SKM-1 treated with dmso at 0.1 percent for 144 hours (cell line): Measurements from ENCODE around the gene IL1RN.

Experiments
- DNase-seq: peaks from one replicate; lab custom pipeline; 2025; ENCODE audit not compliant: unreplicated experiment; lab: John Stamatoyannopoulos, UW

IL1RN gene

DNA sequence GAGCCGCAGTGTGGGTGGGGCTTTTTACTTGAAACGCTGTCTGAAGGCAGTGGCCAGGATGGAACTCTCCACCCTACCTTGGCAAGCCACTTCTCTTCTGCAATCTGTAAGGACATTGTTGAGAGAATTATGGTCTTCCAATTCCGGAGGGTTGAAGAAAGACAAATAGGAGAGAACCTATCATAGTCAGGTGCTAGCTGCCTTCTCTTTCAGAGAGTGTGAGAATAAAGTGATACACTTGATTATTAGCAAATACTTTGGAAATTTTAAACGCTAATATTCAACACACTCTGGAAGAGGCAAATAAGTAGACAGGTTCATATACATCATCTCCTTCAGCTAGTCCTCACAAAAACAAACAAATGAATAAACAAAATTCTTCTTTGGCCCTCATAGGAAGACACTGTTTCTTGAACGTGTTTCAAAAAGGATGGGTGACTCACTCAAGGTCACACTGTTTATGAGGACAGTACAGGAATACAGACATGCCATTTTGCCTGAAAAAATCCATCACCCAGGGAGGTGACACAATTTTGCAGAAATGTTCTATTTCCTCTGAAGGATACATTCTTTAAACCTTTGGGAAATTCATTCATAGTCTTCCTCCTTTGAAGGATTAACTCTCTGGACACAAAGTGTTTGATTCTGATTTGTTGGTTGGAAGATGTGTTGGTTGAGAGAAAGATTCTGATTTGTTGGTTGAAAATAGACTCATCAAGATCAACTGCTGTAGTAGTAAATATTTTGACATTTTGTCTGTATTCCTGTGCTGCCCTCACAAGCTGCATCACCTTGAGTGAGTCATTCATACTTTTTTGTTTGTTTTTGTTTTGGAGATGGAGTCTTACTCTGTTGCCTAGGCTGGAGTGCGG is 2.2 kb upstream of the IL1RN start:
- DNase-seq = no peak

DNA sequence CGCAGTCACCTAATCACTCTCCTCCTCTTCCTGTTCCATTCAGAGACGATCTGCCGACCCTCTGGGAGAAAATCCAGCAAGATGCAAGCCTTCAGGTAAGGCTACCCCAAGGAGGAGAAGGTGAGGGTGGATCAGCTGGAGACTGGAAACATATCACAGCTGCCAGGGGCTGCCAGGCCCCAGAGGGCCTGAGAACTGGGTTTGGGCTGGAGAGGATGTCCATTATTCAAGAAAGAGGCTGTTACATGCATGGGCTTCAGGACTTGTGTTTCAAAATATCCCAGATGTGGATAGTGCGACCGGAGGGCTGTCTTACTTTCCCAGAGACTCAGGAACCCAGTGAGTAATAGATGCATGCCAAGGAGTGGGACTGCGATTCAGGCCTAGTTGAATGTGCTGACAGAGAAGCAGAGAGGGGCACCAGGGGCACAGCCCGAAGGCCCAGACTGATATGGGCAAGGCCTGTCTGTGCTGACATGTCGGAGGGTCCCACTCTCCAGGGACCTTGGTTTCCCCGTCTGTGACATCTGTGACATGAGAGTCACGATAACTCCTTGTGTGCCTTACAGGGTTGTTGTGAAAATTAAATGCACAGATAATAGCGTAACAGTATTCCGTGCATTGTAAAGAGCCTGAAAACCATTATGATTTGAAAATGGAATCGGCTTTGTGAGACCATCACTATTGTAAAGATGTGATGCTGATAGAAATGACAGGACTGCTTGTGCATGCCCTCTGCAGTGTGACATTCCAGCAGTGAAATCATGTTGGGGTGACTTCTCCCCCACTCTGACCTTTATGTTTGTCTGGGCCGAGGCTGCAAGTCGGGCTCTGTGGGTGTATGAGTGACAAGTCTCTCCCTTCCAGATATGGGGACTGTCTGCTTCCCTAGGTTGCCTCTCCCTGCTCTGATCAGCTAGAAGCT is 510 bp downstream of the IL1RN start:
- DNase-seq = no peak

DNA sequence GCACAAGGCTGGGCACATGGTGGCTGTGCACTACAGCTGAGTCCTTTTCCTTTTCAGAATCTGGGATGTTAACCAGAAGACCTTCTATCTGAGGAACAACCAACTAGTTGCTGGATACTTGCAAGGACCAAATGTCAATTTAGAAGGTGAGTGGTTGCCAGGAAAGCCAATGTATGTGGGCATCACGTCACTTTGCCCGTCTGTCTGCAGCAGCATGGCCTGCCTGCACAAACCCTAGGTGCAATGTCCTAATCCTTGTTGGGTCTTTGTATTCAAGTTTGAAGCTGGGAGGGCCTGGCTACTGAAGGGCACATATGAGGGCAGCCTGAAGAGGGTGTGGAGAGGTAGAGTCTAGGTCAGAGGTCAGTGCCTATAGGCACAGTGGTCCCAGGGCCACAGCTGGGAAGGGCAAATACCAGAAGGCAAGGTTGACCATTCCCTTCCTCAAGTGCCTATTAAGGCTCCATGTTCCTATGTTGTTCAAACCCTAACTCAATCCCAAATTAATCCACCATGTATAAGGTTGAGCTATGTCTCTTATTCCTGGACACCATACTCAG is 2.2 kb downstream of the IL1RN start:
- no peak for DNase-seq

DNA sequence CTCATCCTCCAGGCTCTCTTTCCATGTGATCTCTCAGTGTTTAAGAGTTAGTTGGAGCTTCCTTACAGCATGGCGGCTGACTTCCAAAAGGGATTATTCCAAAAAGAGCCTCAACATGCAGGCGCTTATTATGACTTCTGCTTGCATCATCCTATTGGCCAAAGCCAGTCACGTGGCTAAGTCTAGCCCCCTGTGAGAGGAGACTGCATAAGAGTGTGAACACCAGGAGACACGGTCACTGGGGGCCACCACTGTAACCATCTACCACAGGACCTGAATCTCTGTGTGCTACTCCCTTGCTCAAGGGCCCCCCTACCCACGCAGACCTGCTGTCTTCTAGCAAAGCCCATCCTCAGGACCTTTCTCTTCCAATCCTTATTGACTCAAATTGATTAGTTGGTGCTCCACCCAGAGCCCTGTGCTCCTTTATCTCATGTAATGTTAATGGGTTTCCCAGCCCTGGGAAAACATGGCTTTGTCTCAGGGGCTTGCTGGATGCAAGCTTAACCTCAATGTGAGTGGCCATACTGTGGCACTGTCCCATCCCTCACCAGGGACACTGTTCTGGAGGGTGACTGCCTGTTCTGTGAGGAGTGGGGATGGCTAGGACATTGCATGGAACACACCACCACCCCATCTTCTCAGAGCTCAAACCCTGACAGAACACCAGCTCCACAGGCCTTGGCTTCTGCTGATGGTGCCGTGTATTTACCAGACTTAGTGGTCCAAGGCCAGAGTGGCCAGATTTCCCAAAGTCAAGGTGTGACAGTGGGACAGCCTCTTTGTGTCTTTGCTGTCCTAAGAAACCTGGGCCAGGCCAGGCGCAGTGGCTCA is 4.2 kb downstream of the IL1RN start:
- no peak for DNase-seq

DNA sequence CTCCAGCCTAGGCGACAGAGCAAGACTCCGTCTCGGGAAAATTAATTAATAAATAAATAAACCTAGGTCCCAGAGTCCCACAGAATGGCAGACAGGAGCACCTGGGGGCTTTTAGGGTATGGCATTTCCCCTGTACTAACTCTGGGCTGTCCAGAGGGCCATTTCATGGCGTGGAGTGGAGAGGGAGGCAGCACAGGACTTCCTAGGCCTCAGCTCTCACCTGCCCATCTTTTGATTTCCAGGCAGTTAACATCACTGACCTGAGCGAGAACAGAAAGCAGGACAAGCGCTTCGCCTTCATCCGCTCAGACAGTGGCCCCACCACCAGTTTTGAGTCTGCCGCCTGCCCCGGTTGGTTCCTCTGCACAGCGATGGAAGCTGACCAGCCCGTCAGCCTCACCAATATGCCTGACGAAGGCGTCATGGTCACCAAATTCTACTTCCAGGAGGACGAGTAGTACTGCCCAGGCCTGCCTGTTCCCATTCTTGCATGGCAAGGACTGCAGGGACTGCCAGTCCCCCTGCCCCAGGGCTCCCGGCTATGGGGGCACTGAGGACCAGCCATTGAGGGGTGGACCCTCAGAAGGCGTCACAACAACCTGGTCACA is 5.1 kb downstream of the IL1RN start:
- no peak for DNase-seq

DNA sequence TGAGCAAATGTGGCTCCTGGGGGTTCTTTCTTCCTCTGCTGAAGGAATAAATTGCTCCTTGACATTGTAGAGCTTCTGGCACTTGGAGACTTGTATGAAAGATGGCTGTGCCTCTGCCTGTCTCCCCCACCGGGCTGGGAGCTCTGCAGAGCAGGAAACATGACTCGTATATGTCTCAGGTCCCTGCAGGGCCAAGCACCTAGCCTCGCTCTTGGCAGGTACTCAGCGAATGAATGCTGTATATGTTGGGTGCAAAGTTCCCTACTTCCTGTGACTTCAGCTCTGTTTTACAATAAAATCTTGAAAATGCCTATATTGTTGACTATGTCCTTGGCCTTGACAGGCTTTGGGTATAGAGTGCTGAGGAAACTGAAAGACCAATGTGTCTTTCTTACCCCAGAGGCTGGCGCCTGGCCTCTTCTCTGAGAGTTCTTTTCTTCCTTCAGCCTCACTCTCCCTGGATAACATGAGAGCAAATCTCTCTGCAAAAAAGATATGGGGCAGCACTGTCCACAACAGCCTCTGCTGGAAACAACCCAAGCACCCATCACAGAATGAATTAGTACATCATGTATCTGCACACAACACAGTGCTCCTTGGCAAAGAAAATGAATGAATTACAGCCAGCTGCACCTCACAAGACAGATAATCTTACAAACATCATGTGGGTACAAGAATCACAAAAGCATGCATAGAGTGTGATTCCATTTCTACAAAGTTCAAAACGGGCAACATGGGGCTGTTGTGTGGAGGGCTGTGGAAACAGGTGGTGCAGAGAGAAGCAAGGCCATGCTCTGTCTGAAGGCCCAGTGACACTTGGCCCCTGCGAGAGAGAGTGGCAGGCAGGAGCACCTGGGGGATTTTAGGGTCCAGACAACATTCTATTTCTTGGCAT is 6.6 kb downstream of the IL1RN start:
- no peak for DNase-seq

DNA sequence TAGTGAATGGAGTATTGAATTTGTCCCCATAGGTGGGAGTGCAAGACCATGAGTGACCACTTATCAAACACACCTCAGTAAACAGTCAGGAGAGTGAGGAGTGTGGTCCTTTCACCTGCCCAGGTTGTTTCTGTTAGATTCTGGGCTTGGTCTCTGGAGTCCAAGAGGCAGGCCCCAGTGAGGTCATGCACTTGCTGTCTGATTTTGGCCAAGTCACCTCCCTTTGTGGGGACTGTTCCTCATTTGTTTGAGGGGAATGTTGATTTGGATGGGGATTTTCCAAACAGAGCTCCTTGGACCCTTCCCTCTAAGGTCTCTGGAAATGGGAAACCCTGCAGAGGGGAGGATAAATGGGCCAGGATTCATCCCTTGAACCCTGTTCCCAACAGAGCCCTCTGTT is 7.3 kb downstream of the IL1RN start:
- no peak for DNase-seq

DNA sequence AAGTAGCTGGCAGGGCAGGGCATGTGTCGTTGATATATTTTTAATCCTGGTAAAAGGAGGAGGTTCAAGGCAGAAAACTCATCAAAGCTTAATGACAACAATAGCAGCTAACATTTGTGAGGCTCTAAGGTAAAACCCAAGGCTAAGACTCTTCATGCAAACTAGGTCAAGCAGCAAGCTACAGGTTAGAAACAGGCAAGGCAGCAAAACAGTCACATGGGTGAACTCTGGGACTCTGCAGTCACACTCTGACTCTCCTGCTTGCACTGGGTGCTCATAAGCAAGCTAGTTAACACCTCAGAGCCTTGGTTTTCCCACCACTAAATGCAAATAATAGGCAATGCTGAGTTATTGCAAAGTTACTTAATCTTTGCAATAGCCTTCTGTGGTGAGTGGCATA is 7.9 kb downstream of the IL1RN start:
- DNase-seq = no peak

DNA sequence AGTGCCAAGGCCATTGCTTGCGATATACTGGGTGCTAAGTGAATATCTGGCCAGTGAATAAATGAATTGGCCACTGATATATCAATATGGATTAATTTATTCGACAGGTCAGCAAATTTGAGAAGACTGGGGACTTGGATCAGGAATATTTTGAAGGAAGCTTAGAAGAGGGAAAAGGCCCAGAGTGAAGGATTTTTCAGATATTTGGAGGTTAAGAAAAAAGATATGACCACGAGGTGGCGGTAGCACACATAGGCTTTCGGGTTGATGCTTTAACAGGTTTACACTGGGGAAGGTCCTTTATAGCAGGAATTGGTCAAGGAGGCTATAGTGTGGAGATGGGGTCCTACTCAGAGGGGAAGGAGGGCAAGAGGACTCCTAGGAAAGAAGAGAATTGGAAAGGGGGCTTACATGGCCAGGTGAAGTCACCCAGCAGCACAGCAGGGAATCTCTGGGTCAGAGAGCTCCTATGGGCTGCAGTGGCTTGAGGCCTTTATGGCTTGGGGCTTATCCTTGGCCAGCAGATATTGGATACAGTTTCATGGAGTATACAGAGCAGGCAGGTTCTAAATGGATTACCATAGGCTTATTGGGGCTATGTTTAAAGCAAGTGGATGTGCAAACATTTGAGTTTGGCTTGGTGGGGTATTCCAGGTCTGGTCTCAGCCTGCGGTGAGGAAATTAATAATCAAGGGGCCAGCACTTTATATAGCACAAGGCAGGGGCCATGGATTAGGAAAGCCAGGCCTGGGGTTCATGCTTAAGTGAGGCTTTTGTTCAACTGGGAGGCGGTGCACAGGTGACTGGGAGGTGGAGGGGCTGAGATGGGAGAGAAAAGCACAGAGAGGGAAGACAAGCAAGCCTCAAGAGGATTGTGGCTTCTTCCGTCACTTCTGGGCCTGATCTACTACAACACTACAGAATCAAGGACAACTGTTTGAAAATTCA is 9.7 kb downstream of the IL1RN start:
- peak; percentile 47 for DNase-seq

DNA sequence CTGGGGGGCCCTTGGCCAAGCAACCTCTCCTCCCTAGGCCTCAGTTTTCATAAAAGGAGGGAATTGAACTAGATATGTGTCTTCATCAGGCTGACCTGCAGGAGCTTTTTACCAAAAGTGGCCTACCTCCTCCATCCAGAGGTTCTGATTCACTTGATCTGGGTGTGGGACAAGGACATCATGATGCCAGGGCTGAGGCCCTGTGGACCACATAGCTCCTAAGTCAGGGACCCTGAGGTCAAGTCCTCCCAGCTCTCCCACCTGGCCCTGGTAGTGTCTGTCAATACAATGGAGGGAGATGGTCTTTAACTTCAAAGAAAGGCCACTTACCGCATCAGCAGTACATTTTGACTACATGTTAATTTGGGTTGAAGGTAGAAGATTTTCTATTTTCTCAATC is 10.4 kb downstream of the IL1RN start:
- DNase-seq = no peak

DNA sequence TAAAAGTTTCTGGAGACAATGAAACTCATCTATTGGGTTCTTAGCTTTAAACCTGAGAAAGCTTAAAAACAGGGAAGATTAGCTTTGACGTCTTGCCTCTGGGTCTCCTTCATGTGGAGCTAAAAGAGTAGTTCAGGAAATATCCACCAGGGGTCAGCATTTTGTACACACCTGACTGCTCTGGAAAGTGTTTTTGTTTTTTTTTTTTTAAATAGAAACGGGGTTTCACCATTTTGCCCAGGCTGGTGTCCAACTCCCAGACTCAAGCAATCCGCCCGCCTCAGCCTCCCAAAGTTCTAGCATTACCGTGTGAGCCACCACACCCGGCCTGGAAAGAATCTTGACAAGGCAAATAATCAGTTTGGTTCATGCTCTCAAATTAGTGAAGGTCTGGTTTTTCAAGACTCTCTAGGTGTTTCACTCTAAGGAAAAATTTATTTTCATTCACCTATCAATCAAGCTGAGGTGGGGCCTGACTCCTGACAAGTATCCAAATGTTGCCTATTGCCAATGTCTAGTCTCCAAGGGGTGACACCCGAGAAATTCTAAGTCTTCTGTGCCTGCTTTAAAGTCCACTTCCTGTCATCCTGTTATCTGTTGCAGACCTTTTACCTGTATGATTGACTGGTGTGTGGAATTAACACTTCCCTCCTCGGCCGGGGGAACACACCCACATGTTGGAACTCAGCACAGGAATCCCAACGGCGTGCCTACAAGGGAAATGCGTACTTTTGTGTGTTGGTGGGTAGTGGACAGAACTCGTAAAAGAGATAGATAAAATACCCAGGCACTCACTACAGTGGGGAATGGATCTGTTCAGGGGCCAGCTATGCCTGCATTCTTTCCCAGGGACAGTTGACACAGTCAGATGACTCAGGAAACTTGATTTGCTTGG is 11.3 kb downstream of the IL1RN start:
- peak; percentile 64 for DNase-seq

DNA sequence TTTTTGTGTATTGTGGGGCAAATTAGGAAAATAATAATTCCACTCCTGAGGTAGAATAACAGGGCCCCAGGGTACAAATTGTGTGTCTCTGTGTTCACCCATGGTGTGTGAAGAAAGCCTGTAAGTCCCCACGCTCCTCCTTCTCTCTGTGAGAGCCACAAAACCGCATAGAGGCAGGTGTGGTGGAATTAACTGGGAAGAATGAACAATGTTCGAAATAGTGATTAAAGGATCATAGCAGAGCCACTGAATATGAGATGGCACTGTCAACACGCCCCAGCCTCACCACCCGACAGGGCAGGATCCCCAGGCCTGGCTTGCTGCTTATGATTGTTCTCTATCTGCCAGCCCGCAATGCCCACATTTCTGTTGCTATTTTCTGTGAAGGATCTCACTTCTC is 14.1 kb downstream of the IL1RN start:
- no peak for DNase-seq

DNA sequence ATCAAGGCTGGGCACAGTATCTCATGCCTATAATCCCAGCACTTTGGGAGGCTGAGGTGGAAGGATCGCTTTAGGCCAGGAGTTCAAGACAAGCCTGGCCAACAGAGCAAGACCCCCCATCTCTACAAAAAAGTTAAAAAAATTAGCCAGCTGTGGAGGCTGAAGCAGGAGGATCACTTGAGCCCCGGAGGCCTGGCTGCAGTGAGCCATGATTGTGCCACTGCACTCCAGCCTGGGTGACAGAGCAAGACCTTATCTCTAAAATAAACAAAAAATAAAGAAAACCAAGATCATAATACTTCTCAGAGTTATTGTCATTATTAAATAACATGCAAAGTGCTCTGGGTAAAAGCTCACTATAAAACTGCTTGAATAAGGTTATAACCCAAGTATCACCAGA is 14.9 kb downstream of the IL1RN start:
- no peak for DNase-seq

DNA sequence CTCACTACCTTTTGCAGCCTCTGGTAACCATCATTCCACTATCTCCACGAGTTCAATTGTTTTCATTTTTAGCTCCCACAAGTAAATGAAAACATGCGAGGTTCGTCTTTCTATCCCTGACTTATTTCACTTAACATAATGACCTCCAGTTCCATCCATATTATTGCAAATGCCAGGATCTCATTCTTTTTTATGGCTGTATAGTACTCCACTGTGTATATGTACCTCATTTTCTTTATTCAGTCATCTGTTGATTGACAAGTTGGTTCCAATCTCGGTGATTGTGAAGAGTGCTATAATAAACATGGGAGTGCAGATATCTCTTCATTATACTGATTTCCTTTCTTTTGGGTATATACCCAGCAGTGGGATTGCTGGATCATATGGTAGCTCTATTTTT is 16.9 kb downstream of the IL1RN start:
- no peak for DNase-seq

DNA sequence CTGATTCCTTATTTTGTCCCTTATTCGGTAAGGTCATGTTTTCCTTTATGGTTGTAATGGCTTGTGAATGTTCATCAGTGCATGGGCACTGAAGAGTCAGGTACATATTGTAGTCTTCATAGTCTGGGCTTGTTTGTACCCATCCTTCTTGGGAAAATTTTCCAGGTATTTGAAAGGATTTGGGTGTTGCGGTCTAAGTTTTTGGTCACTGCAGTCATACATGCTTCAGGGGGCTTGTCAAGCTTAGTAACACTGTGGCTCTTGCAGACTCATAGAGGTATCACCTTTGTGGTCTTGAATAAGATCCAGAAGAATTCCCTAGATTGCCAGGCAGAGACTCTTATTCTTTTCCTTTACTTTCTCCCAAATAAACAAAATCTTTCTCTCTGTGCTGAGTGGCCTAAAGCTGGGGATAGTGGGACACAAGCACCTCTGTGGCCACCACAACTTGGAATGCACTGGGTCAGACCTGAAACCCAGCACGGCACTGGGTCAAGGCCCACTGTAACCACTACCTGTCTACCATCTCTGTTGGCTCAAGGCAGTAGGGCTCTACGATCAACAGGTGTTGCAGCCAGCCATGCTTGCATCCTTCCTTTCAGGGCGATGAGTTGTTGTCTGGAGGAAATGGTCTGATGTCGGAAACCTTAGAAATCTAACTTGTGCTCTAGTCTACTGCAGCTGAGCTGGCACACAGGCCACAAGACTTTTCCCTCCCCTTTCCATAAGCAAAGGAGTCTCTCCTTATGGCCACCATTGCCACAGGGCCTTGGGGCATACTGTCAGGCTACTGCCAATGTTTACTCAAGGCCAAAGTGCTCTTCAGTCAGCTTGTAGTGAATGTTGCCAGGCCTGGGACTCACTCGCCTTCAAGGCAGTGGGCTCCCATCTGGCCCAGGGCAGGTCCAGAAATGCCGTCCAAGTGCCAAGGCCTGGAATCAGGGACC is 21.5 kb downstream of the IL1RN start:
- no peak for DNase-seq

DNA sequence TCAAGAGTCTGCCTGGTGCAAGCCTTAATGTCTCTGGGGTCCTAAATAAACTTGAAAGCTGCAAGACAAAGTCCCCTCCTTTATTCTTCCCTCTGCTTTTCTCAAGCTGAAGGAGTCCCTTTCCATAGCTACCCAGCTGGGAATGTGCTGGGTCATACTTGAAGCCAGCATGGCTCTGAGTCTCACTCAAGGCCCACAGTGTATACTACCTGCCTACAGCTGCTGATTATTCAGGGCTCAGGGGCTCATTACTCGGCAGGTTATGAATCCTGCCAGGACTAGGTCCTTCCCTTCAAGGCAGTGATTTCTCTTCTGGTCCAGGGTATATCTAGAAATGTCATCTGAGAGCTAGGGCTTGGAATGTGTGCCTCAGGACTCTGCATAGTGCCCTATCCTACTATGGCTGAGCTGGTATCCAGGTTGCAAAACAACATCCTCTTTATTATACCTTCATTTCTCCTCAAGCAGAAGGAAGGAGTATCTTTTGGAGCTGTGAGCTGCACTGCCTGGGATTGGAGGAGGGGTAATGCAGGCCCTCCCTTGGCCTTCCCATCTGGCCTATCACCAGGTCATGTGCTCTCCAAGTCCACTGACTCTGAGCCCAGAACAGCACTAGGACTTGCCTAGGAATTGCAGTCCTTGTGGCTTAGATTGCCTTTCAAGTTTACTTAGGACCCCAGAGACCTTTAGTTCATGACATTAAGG is 22.3 kb downstream of the IL1RN start:
- no peak for DNase-seq
